Measurements from ENCODE around the gene LAMB3.

Gene LAMB3

DNA sequence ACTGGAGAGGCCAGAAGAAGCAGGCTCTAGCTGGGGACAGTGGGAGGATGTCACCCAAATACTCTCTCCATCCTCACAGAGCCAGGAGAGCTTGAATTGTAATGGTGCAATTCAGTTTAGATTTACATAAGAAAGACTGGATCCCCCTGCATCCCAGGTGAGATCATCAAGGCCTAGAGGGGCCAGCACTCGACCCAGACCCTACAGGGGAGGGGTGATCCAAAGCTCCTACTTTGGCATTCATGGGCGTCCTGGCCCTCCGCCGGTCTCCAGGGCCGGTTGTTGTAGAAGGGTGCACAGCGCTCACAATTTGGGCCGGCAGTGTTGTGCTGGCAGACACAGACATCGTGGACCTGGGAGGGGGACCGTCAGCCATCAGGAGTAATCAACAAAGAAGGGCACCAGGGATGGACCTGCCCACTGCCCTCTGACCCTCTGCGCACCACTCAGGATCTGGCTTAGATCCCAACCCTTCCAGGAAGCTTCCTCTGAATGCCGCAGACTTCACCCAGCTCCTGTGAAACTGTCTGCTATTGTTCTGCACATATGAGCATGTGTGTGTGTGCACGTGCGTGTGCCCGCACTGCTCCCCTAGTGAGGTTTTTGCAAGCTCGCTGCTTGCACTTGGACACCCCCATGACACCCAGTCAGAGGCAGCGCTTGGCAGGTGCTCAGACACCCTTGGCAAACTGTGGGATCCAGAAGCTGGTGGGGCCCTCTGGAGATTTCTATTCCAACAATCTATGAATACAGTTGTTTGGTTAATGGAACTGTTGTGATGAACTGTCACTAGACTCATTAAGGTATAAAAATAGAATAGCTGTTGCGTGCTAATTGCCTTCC lies 21.6 kb downstream of the LAMB3 start:
- no peak for DNase-seq

DNA sequence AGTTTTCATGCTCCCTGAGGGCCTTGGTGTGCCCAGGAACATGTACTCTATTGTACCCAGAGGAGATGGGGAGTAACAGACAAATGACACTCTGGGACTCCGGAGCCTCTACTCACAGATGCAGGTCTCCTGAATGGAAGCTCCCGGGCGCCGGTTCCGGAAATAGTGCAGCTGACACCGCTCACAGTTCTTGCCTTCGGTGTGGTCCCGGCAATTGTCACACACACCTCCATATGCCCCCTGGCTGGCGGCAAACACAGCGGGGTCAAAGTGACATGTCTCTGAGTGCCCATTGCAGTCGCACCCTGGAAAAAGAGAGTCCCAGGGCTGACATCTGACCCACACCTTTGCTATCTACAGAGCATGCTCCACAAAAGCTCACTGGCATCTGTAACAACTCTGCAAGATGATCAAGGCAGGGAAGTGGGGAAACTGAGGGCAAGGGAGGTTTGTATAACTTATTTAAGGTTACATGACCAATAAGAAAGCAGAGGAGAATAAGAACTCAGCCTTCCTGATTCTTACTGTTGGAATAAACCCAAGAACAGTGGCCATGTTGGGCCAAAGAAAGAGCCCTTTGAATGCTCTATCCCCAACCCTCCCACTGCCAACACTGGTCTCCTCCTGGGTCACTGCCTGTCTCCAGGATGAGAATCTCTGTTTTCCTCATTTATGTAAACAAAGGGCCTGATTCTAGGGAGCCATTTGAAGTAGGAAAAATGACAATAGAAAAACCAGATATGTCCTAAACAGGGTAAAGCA lies 22.4 kb downstream of the LAMB3 start:
- DNase-seq, result no peak

DNA sequence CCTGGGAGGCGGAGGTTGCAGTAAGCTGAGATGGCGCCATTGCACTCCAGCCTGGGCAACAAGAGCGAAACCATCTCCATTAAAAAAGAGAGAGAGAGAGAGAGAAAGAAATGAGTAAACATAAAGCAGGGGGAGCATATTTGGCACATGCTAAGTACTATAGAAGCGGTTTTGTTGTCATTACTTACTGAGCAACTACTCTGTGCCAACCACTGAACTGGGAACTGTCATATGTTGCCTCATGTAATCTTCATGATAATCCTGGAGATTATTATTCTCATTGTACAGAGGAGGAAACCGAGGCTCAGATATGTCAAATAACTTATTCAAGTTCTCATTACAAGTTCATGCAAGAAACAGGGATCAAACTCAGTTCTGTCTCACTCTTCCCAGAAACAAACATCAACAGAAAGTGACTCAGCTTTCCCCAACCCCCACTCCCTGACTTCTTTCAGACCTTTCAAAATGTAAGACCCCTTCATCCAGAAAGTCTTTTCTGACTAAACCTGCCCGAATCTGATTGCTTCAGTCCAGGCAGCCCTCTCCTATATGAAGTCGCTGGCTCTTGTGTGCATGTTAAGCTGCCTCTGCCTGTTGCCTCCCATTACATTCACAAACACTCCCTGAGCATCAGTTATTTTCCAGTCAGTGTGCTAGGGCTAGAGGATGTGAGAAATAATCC lies 23.5 kb downstream of the LAMB3 start:
- DNase-seq, result no peak

DNA sequence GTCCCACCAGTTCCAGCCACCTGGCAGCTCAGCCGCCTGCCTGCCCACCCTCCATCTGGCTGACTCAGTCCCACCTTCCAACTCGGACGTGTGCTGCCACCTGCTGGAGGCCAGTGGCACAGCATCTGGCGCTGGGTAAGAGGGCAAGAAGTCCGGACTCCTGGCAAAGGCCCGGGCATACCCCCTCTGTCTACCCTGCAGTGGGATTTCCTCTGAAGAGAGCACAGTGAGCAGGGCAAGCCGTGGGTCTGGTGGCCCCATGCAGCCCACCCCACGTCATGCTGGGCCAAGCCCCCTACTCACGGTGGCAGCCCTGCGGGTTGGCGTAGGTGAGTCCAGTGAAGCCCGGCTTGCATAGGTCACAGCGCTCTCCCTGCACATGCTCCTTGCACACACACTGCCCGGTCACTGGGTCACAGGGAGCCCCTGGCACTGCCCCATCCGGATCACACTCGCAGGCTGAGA lies 24.5 kb downstream of the LAMB3 start:
- peak; percentile 62 for DNase-seq

DNA sequence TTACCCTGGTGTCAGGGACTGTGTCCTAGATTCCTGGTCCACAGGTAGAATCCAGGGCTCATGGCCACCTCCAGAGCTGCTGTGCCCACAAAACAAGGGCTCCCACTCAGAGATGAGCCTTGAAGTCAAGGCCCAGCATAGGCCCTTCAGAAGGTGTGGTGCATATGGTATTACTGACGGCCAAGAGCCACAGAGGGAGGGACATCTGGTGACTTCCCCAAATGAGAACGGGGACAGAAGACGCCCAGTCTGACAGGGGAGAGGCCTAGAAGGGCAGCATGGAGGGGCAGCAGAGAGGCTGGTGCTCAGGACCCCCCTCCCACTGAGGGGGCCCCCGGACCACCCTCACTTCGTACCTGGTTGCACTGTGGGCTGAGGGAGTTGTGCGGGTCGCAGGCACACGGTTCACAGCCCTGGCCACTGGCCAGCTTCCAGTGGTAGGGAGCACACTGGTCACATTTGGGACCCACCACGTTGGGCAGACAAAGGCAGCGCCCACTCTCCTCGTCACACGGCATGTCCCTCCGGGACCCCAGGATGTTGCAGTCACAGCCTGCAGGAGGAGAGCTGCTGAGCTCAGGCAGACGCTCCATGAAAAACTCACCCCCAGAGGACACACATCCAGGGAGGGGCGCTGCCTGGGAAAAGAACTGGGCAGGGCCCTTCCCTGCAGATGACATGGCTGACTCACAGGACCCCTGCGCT lies 25.0 kb downstream of the LAMB3 start:
- DNase-seq, result no peak

DNA sequence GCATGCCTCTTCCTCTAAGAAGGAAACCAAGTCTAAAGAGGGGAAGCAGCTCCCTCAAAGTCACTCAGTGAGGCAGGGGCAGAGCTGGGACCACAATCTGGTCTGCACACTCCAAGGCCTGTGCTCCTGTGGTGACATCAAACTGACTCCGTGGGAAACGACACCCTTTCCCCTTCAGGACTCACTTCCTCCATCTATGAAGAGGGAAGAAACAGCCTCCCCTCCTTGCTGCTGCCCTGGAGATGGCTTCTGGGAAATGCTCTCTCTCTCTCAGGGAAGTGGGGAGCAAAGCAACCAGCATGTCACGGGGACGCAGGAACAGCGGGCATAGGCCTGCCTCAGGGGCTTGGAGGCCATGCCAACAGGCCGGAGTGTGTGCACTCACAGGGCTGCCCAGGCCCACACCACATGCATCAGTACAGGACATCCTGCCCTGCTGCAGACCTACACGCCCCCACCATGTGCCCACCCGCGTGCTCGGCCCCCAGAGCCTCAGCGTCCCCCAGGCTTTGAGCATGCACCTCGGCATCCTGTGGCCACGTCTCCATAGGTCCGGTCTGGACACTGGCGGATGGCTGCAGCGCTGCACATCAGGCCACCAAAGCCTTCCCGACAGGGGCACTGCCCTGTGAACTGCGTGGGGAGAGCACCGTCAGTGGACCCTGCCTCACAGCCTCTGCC lies 25.7 kb downstream of the LAMB3 start:
- DNase-seq, result no peak

DNA sequence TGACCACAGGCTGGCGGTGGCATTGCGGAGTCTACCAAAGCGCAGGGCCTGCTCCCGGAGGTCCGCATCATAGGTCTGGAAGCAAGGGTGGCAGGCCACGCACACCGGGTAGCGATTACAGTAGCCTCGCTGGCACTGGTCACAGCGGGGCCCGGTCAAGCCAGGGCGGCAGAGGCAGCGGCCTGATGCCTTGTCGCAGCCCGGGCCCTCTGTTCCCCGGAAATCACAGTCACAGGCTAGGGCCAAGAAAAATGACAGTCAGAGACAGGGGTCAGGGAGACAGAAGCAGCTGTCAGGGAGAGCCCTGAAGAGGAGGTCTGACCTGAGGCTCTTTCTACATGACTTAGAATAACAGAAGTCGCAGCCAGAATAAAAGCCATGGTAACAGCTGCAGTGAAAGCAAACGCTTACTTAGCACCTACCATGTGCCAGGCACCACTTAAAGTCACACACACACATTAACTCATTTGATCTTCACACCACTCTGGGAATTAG lies 26.4 kb downstream of the LAMB3 start:
- DNase-seq, result no peak

DNA sequence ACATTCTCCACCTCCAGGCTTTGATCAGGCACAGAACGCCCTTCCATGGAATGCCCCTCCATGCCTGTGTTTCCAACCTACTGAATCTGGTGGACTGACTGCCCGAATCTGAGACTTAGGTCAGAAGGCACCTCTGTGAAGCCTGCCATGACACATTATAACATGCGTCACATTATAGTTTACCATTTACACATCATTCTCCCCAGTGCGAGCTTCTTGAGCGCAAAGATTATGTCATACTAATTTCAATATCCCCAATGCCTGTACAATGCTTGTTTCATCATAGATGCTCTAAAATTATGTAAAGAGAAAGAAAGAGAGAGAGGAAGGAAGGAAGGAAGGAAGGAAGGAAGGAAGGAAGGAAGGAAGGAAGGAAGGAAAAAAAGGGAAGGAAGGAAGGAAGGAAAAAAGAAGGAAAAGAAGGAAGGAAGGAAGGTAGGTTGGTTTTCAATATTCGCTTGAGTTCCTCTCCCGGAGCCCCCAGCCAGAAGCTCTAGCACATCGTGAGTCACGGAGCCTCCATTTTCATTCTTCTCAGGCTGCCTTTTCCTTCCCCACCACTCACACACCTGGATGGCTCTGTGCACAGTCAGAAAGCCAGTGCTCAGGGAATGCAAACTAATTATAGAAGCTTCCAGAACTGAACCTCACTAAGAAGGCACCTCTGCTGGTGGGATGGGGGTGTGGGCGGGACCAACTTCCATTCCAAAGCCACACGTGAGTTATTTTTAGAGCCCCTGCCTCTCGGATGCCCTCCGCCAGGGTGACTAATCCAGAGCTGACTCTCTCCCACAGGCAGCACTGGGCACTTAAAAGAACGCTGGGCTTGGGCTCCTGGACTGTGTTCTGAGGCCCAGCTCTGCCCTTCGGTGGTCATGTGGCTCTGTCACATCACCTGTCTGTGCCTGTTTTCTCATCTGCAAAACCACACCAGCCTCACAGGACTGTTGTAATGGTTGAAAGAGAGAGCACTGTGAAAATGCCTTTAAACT lies 27.4 kb downstream of the LAMB3 start:
- DNase-seq, result no peak

DNA sequence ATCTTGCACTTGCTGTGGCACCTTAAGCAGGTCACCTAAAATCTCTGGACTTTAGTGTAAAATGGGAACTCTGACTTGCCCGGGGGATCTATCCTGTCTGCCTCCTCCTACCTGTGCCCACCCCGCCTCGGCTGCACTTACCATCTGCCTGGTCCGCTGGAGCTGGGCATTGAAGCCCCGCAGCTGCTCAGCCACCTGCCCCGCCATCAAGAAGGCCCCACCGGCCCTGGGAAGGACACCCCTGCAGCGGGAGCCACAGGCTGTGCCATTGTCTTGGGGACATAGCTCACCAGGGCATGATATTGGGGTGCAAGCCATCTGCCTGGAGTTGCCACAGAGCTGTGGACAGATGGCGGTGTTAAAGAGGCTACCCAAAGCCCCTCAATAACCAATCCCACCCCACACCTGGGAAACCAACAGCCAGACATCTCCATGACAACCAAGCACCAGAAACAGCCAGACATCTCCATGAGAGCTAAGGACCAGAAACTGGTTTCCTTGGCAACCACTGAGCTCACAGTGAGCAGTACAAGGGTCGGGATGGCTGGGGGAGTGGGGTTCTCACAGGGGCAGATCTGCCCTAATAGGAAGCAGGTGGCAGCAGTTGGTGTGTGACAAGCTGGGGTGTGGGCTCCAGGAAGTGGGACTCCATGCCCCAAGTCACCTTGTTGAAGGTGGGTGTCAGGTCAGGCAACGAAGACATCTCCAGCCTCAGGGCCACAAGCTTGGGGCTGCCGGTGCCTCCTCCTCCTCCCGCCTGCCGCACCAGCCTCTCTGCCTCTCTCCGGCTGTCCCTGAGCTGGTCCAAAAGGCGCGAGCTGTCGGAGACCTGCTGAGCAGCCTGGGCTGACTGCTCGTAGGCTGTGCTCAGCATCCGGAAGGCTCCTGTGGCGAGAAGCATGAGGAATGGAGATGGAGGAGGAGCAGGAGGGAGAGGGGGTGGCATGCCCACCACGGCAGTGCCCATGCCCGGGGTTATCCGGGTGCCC lies 29.1 kb downstream of the LAMB3 start:
- DNase-seq, result no peak

DNA sequence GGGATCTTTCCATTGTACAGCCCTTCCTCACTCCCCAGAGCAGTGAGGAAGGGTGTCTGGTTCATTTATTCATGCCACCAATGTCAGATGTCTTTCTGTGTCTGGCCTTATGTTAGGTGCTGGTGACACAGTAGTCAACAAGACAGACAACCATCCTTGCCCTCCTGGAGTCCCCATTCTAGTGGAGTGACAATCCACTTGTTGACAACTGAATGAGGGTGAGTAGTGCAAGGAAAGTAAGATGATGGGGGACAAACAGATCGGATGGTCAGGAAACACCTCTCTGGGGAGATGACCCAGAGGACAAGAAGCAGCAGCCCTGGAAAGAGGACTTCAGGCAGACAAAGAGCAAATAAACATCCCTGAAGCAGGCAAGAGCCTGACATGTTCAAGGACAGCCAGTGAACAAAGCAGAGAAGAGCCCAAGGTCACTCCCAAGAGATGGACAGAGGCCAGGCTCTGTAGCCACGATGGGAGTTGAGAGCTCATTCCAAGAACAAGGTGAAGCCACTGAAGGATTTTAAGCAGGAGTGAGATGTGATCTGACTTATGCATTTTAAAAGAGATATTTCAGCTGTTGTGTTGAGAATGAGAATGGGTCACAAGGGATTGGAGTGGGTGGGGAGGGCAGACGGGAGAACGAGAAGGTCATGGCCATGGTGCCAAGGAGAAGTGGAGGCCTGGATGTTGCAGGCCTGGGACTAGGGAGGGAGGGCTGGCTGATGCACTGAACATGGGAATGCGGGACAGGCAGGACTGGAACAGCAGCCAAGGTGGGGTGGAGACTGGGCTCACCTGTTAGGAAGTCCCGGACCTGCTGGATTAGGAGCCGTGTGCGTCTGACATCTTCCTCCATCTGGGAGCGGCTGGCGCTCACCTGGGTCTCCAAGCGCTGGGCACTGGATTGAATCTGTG lies 30.2 kb downstream of the LAMB3 start:
- no peak for DNase-seq

DNA sequence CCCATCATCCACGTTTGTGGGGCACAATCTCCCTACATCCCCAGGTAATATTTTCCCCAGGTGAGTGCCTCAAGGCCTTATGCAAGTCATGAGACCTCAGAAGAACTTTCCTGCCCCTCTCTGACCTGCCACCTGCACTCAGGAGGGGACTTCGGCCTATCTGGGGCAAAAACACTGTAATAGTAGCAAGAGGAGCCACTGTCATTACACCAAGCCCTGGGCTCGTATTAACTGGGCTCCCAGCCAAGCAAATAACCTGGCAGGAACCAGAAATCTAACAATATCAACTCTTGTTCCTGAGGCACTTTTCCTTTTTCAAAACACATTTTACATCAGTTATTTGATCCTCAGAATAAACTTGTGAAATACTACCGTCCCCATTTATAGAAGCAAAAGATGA lies 30.9 kb downstream of the LAMB3 start:
- no peak for DNase-seq

DNA sequence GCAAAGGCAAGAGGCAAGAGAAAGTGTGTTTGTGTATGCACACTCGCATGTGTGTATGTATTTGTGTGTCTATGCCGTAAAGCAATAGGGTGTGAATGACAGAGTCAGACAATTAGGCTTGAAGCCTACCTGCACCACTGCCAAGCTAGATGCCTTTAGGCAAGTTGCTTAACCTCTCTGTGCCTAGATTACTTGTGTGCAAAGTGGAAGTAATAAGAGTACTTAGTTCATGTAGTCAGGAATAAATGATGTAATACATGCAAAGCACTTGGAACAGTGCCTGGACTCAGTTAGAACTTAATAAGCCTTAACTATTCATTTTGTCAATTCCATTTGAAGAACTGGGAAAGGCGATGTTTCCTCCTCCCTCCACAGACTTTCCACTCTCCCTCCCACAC lies 31.7 kb downstream of the LAMB3 start:
- no peak for DNase-seq

DNA sequence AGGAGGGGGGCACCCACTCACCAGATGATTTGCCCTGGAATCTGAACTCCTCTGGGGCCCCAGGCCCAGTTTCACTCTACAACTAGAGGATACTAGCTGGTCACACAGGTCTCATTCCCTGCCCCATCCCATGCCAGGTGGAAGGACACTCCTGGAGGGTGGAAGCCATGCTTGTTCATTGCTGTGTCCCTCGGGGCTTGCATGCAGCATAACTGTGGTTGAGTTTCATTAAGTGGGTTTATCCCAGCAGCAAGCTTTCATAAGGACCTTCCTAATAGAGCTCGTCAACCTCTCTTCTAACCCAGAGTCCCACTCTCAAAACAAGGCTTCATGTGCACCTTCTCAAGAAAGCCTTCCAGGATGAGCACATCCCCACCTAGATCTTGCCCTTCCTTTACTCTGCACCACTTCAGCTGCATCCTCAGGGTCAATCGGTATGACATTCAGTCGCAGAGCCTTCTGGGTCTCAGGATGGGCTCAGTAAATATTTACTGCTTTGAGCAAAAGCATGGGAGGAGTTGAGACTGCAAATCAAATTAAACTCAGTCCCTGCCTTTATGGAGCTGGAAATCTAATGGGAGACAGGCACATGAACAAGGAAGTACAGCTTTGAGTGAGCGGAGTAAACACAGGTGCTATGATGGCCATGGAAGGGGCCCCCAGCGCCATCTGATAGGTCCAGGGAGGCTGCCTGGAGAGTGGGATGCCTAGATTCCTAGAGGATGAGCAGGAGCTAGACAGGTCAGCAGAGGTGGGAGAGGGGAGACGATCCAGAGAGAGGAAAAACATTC lies 32.3 kb downstream of the LAMB3 start:
- DNase-seq, result no peak

DNA sequence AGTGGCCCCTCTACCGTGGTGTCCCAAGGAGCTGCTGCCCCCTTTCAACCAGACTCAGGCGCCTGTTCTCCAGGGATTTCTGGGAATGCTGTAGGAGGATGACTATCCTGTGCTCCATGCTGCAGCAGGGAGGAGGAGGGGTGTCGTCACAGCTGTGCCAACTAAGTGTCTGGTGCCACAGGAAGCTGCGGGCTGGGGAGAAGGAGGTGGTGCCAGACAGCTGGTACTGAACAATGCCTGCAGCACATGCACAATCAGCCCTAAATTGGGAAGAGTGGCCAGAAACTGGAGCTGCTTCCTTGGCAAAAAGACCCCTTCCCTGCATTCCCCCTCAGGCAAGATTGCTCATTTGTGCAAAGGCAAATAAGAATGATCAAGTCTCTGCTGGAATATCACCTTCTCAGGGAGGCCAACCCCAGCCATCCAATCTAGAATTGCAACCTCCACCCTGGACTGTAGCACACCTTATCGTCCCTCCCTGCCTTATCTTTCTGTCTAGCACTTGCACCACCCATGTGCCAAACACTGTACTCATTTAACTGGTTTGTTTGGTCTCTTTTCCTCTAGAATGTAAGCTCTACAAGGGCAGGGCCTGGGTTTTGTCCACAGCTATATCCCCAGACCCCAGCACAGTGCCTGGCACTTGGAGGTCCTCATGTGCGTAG lies 33.3 kb downstream of the LAMB3 start:
- no peak for DNase-seq

DNA sequence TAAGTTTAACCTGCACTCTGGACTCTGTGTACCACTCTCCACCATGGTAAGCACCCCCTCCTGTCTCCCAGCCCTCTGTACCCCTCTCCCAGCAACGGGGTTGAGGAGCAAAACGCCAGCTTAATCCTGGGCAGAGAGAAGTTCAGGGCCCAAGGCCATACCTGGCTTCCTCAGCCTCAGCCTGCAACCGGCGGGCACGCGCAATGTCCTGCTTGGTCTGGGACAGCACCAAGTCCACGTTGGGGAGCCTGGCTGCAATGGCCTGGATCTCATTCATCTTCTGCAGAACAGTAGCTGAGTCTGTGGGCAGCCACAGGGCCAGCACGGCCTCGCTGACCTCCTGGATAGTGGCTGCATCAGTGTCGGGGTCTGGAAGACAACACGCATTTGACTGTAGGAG lies 33.9 kb downstream of the LAMB3 start:
- DNase-seq, result no peak

DNA sequence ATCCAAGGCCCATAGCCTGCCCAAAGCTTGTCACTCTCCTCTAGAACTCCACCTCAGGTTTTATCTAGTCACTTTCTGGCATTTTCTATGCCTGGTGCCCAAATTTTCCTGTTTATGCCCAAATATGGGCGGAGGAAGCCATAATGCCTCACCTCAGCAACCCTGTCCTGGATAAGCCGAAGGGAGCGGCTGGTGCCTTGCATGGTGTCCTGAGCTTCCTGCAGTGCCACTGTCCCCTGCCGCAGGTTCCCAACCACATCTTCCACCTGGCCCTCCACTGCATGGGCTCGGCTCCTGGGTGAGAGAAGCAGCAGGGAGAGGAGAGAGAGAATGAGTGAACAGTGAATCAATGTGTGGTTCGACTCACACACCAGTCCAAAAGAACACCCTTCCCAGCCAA lies 34.5 kb downstream of the LAMB3 start:
- DNase-seq, result no peak

DNA sequence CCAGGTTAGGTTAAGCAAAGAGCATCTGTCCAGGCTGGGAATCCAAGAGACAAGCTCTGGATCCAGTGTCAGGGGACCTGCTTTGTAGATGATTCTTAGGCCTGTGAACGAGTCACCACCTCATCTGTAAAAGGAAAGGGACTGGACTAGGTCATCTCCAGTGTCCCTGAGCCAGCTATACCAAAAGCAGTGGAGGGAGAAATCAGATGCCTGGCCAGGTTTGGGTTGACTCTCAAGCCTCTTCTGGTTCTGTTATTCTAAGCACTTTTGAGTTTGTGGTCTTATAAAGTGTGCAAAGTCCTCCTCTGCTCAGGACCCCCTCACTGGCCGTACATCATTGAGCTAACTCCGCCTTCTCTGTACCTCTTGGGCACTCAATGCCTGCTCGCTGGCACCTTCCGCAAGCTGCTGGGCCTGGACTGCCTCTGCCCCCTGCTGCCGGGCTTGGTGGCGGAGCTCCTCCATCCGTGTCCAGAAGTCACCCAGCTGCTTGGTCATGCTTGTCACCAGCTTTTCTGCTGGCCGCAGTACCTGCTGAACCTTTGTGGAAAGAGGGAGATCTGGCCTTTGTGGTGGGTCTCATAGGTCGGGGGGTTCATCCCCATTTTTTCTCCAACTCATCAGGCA lies 35.1 kb downstream of the LAMB3 start:
- DNase-seq, result no peak
